ENCODE data around the gene NR4A3. TPM values are rescaled to one million over a fixed set of nuclear protein-coding genes. Genes with fewer than 3 reads are reported as not detected.

Gene NR4A3
- total RNA-seq, 1 donor from 2014 or later, result 10.5 TPM

Other genes starting within 250 kb of the NR4A3 start
- 35.6 and 36.9 TPM in 2 replicates for gene STX17, start 84.8 kb downstream of the NR4A3 start, total RNA-seq